LHCN-M2 (cell line): ENCODE measurements around the gene NOTUM. TPM values are rescaled to one million over a fixed set of nuclear protein-coding genes. Genes with fewer than 3 reads are reported as not detected.
"Not testable (repeated sequence)": the region's sequence is repeated elsewhere in the genome, so short reads cannot be mapped to it uniquely, and the experiment has no call there.

Source experiments
- DNase-seq: peaks from one replicate; pipeline ENCODE4 v3.0.0-alpha.2; 2012; ENCODE audit warnings: low read depth
- total RNA-seq: library from RNA; depleted of rRNA; stranded (reverse); fragments of >200 nt; gene quantifications from 2 replicates; pipeline ENCODE4 v1.2.3, GENCODE V29; 2014

NOTUM gene
- total RNA-seq, 1 experiment from 2014 or later, result 0.75 TPM

DNA sequence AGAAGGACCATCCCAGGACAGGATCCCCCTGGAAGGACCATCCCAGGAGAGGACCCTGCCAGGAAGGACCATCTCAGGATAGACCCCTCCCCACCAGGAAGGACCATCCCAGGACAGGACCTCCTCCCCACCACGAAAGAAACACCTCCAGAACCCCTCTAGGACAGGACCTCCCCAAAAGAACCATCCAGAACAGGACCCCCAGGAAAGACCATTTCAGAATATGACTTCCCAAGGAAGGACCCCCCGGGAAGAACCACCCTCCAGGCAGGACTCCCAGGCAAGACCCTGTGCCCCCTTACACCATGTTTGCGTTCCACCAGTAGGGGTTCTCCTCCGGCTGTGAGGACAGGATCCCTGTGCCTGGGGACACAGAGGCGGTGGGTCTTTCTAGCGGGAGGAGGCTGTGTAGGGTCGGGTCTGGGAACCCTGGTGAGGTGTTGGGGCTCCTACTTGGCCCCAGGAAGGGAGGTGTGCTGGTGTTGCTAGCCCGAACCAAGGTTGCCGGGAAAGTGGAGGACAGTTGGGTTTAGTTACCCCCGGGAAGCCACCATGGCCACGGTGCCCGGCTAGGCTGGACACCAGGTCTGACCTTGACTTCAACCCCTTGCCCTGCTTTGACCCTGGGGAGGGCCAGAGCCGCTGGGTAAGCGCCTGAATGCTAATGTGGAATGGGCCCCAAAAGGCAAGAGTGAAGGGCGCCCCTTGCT is 2.2 kb downstream of the NOTUM start:
- DNase-seq, result no peak

DNA sequence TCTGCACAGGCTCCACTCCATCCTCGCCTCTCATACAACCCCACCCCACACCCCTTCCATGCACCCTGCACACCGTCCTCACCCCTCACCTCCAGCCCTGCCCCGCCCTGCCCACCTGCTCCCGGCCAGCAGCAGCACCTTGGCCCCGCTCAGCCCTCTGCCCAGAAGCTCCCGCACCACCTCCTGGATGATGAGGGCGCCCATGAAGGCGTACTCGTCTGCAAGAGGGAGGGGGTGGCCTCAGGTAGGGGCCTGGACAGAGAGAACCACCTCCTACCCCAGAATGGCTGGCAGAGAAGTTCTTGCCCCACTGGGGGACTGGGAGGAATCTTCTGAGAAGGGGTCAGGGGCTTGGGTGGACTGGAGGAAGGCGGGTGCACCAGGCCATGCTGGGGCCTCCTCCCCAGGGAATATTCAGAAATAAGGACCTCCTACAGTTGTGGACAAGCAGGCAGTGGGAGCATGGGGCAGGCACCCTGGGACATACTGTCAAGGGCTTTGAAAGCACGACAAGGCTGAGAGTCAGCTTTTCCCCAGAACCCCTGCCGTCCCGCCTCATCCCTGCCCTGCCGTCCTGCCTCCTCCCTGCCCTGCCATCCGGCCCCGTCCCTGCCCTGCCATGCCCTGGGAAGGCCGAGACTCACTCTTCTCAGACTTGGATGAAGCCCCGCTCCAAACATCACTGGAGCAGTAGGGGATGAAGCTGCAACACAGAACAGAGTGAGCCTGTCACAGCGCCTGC is 3.1 kb downstream of the NOTUM start:
- DNase-seq, result no peak

DNA sequence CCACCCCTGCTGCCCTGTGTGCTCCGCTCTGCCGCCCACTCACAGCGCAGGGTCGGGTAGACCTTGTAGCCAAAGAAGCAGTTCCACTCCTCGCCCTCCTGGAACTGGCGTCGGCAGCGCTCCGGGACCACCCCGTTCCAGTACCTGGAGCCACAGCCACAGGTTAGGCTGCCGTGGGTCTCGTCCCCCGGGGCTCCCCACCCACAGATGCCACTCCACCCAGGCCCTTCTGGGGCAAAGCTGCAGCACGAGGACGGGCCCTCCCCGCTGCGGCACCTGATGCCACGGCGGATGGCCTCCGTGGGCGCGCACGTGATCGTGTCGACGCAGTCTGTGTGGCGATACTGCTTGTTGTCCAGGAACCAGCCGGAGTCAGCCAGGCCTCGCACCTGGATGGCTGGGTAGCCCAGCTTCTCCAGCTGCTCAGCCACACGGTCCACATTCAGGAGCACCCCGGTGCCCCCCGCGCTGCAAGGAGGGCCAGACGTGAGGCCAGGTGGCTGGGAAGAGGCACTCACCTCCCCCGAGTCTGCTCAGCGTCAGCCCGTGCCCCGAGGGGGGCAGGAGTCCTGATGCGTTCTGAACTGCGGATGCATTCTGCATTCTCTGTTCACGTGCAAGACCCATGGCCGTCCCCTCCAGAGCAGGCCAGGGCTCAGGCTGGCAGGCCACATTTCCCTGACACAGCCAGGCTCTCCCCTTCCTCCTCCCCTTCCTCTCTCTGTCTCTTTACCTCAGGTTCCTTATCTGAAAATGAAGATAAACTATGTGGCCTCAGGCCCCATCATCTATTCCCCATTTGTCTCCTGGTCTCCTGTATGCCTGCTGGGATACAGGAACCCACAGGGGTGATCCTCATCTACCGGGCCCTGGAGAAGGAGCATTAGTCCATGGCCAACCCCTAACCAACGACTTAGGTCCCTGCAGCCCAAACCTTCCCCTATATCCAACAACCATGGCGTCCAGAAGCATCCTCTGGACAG is 4.1 kb downstream of the NOTUM start:
- no peak for DNase-seq

DNA sequence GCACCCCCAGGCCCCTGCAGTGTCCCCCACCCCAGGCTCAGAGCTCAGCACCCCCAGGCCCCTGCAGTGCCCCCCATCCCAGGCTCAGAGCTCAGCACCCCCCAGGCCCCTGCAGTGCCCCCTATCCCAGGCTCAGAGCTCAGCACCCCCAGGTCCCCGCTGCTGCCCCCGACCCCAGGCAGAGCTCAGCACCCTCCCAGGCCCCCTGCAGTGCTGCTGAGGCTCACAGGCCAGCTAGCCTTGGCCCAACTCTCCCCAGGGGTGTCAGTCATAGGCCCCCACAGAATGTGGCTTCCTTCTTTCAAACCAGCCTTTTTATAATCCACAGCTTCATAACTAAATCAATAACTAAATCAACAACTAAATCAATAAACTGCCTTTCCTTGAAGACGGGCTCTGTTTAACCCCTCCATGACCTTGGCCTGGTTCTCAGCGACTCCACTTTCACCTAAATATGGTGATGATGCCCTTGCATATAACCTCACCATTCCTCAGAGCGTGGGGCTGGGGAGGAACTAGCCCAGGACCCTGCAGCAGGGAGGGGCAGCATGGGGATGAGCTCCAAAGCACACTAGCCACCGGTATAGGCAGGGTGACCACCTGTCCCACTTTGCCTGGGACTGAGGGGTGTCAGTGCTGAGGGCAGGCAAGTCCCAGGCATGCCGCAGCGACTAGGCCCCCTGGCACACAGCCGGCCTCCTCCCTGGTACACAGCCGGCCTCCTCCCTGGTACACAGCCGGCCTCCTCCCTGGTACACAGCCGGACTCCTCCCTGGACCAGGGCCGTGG is 5.0 kb downstream of the NOTUM start:
- DNase-seq, result no peak

DNA sequence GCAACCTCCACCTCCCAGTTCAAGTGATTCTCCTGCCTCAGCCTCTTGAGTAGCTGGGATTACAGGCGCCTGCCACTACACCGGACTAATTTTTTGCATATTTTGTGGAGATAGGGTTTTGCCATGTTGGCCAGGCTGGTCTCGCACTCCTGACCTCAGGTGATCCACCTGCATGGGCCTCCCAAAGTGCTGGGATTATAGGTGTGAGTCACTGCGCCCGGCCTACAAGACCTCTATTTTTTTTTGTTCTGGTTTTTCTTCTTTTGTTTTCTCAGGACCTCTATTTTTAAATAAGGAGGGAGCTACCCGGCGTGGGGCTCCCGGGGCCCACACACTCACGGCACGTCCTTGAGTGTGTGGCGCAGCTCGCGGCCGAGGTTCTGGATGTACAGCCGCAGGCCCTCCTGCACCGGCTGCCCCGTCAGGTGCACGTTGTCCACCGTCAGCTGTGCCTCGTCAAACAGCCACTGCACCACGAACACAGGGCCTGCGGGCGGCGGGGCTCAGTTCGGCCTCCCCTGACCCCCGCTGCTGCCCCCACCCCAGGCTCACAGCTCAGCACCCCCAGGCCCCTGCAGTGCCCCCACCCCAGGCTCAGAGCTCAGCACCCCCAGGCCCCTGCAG is 5.8 kb downstream of the NOTUM start:
- no peak for DNase-seq

DNA sequence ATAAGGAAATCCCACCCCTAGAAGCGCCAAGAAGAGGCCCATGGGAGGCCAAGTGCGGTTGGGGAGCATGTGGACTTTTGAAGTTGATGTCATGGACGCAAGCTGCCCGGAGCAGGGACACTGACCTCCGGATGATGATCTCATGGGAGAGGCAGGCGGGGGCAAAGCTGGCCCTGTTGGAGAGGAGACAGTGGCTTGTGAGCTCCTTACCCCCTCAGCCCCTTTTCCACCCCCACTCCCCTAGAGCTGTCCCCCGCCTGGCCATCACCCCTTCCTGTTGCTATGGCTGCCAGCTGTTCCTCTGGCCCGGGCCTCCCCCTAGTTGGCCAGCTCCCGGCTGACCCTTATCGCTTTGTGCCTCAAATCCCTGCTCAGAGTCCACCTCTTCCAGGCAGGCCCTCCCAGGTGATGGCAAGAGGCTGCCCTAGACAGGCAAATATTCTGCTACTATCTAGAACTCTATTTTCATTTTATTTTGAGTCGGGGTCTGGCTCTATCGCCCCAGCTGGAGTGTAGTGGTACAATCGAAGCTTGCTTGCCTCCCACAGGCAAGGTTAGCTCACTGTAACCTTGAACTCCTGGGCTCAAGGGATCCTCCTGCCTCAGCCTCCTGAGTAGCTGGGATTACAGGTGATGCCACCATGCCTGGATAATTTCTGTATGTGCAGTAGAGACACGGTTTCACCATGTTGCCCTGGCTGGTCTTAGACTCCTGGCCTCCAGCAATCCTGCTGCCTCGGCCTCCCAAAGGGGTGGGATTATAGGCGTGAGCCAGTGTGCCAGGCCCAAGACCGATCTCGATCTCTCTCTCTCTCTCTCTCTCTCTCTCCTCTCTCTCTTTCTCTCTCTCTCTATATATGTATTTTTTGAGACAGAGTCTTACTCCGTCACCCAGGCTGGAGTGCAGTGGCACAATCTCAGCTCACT is 6.6 kb downstream of the NOTUM start:
- DNase-seq, result no peak

DNA sequence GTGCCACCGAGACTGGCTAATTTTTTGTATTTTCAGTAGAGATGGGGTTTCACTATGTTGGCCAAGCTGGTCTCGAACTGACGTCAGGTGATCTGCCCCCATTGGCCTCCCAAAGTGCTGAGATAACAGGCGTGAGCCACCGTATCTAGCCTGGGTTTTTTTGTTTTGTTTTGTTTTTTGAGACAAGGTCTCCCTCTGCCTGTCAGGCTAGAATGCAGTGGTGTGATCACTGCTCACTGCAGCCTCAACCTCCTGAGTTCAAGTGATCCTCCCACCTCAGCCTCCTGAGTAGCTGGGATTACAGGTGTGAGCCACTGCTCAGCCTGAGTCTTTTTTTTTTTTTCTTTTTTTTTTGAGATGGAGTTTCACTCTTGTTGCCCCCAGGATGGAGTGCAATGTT is 7.5 kb downstream of the NOTUM start:
- not testable (repeated sequence) for DNase-seq

DNA sequence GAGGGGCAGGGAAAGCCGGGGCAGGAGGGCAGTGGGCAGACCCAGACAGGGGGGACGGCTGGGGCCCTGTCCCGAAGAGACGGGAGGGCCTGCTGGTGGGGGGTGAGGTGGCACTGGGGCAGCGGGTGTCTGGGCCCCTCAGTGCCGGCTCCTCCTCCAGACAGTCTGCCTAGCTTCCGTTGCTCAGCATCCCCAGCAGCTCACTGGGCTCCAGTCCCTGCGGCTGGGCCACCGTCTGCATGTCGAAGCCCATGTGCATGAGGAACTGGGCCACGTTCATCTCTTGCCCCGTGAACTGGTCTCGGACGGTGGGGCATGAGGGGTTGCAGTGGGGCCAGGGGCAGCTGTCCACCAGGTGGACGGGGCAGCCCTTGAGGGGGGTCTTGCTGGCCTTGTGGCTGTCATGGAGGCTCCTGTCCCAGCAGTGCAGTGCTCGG is 8.2 kb downstream of the NOTUM start:
- DNase-seq, result no peak

DNA sequence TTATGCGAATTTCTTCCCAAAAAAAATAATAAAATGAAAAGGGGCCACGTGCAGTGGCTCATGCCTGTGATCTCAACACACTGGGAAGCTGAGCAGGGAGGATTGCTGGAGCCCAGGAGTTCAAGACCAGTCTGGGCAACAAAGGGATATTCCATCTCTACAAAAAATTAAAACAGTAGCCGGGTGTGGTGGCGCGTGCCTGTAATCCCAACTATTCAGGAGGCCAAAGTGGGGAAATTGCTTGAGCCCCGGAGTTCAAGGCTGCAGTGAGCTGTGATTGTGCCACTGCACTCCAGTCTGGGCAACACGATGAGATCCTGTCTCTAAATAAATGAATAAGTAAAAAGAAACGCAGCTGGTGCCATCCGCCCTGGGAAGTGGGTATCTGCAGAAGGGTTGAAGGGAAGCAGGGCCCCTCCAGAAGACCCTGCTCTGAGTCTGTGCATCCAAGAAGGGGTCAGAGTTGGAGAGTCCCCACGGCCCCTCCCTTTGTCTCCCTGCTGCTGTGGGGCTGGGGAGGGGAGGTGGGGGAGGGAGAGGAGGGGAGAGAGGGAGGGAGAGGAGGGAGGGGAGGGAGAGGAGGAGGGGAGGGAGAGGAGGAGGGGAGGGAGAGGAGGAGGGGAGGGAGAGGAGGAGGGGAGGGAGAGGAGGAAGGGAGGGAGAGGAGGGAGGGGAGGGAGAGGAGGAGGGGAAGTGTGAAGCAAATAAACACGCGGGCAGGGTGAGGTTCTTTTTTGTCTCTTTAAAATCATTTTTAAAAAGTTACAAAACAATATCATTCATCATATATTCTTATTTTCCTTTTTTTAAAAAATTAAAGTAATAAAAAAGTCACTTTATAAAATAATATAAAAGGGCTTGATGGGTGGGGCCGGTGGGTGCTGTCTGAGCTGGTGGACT is 9.0 kb downstream of the NOTUM start:
- DNase-seq, result no peak

DNA sequence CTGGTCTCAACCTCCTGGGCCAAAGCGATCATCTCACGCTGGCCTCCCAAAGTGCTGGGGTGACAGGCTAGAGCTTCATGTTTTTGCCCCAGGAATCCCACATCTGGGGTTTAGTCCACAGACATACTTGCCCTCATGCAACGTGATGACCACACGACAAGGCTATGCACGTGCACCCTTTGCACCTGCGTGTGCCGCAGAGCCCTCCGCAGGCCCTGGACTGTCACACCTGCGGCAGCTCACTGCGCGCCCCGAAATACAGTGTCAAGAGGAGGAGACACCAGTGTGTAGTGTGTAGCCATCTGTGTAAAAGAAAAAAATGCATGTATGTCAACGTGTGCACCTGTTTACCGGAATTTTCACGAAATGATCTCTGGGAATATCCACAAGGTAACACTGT is 10.5 kb downstream of the NOTUM start:
- no peak for DNase-seq

DNA sequence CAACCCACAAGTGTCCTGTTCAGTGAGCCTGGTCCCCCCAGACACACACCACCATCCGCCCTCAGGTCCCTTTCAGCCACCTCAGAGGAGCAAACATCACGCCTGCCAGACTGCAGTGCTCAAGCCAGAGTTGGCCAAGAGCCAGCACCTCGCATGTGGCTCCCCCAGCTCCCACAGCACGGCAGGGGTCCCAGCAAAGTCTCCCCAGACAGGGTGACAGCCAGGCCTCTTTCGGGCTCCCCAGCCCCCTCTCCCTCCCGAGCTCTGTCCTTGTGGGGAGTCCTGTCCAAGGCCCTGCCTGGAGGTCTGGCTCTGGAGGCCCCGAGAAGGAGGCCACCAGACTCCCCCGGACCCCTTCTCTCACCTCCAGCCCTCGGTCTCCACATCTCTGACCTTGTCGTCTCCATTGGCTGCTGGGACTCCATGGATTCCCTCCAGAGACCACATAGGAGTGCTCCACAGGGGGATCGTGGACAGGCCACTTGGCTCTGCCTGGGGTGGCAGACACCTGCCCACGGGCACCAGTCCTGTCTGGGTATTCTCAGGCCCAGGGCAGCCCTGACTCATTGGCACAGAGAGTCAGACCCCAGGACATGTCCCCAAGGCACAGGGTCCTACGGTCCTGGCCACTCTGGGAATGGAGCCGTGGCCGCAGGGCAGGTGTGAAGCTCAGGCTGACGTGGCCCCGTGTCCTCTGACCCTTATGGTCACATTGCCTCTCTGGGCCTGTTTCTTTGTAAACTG is 12.2 kb downstream of the NOTUM start:
- DNase-seq, result no peak

DNA sequence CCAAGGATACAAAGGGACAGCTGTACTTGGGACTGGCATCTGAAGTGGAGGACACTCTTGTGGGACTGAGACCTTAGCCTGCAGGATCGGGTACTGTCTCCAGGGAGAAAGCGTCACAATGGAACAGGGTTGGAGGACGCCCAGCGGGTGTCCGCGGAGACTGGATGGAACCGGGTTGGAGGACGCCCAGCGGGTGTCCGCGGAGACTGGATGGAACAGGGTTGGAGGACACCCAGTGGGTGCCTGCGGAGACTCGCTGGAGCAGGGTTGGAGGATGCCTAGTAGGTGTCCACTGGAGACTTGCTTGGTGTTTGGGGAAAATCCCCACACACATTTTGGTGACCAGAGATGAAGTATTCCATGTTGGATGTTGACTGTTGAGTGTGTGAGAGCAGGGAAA is 13.8 kb downstream of the NOTUM start, which contains the start of gene MYADML2:
TSS of gene MYADML2 (minus strand) at position 45 of the 400 bp plus-strand sequence. CDS start 5,492 bp downstream, outside the sequence.
- no peak for DNase-seq

DNA sequence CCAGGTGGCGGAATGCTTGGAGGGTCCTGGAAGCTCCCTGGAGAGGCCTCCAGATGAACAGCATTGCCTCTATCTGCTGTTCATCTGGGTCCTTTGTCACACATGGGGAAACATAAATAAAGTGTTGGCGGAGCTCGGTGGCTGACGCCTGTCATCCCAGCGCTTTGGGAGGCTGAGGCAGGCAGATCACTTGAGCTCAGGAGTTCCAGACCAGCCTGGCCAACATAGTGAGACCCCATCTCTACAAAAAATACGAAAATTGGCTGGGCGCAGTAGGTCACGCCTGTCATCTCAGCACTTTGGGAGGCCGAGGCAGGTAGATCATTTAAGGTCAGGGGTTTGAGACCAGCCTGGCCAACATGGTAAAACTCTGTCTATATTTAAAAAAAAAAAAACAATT is 16.1 kb downstream of the NOTUM start:
- no peak for DNase-seq

DNA sequence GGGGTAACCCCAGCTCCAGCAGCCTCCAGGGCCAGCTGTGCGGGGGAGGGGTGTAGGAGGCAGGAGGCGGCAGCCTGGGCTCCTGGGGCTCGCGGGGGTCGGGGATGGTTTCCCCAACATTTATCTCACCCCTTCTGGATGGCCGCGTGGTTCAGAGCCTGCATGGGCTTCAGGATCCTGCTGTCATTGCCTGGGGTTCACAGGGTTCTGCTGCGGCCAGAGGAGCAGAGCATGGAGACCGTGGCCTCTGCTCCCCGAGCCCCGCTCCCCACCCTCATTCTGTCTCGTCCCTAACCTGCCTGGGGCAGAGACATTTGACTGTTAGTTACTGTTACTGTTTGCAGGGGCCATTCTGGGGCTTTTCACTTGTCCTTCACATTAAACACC is 18.8 kb downstream of the NOTUM start:
- no peak for DNase-seq

DNA sequence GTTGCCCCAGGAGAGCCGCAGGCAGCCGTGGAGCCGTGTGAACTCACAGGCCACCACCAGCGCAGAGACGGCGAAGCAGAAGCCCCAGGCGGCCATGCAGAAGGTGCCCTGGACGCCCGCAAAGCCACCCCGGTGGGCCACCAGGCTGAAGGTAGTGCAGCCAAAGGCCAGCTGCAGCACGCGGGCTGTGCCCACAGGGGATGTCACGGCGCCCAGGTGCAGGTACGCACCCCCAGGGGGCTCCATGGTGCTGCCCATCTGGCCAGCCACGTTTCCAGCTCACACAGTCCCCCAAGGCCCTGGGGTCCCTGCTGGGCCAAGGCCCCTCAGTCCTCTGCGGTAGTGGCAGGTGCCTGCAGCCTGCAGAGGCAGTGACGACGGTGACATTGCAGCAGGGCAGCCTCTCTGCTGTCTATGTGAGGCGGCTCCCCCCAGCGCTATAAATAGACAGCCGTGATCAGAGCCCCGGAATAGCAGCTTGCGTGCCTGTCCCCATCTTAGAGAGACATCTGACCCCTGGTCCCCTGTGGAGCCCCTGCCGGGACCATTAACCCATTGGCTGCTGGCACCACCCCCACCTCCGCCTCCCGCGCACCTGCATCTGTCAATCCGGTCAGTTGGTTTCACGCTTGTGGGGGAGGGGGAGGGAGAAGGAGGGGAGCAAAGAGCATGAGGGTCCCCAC is 19.4 kb downstream of the NOTUM start:
- no peak for DNase-seq

DNA sequence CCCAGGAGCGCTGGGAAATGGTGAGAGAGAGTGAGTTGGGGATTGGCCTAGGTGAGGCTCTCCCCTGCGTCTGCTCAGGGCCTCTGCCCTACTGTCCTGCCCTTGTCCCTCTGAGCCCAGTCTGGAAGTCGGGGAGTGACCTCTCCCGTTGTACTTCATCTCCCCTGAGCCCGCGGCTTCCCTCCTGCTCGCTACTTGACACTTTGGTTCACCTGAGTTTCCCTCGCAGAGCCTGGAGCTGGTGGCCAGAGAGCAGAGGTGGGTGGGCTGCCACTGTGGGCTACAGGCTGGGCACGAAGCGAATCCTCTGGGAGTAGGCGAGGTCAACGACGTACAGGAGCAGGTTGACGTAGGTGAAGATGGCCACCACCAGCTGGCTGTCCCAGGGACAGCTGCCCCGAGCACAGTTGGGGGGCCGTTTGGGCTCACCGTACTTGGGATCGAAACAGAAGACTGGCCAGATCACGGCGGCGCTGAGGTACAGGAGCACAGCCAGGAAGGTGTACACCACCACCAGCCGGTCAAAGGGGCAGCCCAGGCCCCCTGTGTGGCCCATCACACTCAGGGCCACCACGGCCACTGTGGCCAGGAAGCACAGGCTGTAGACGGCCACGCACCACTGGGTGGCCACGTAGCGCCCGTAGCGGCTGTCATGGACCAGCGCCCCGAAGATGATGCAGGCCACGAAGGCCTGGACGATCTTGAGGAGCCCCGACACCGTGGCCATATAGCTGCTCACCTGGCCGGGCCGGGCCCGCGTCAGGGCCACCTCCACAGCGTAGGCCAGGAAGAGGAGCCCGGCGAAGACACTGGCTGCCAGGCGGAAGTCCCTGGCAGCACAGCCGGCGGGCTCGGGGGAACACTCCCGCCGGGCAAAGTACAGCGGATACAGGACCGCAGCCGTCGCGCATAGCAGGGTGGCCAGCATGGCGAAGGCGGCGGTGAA is 20.2 kb downstream of the NOTUM start:
- DNase-seq, result no peak
